Nephron progenitor cell (in vitro differentiated cells): ENCODE measurements around the gene PPFIBP2.

Experiments
- DNase-seq: peaks from one replicate; pipeline ENCODE4 v3.0.0; 2021
- H3K27ac Mint-ChIP-seq: 2 replicates; pipeline ENCODE4 v1.8.0; 2021; ENCODE audit warnings: mild to moderate bottlenecking, moderate library complexity, mixed read lengths
- H3K27me3 Mint-ChIP-seq: 2 replicates; pipeline ENCODE4 v1.8.0; 2021; ENCODE audit warnings: mild to moderate bottlenecking, low read depth, mixed read lengths; ENCODE audit not compliant: poor library complexity
- H3K36me3 Mint-ChIP-seq: 2 replicates; pipeline ENCODE4 v1.8.0; 2021; ENCODE audit warnings: low read depth, mixed read lengths
- H3K4me1 Mint-ChIP-seq: 2 replicates; pipeline ENCODE4 v1.8.0; 2021; ENCODE audit warnings: mixed read lengths
- H3K4me3 Mint-ChIP-seq: 2 replicates; pipeline ENCODE4 v1.8.0; 2021; ENCODE audit warnings: mild to moderate bottlenecking, moderate library complexity, mixed read lengths
- H3K9me3 Mint-ChIP-seq: 2 replicates; pipeline ENCODE4 v1.8.0; 2021; ENCODE audit warnings: mild to moderate bottlenecking, moderate library complexity, mixed read lengths
- CTCF ChIP-seq: fragments of 200-600 bp; sonication (generic); IDR thresholded peaks from 2 replicates; pipeline ENCODE4 v1.5.0; 2021; ENCODE audit warnings: antibody characterized with exemption

PPFIBP2 gene

DNA sequence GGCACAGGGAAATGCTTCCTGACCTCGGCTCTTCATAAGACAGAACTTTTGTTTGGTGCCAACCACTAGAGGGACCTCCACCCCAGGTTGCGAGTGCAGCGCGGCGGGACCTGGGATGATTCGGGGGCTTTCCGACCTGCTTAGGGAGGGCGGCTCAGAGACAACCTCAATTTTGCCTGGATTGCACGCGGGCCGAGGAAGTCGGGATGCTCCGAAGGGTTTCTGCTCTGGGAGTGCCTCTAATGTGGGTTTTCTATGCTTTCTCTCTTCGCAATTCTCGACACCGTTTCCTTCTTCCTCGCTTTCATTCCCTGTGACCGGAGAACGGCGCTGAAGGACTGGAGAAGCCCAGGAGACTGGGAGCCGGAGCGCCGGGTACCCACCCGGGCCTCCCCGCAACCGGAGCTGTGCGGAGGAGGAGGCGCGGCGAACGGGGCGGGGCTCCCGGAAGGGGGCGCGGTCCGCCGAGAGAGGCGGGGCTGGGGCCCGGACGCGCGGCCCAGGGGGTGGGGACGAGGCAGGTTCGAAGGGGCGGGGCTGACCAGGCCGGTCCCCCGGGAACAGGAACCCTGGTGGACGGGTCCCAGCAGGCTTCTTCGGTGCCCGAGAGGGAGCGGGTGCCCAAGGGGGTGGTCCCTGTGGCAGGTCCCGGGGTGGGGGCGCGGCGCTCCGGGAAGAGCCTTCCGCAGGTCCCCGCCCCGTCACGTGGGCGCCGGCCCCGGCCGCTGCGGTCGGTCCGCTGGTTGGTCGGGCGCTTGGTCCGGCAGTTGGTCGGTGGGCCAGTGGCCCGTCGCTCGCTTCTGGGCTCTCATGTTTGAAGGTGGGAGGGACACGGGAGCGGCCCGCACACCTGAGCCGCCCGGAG lies at the start of gene PPFIBP2:
PPFIBP2 (plus strand) TSS at position 766 of the 865 bp plus-strand sequence. CDS start 35,477 bp downstream, outside the sequence.
- Mint-ChIP-seq H3K36me3 (no peaks in the 10 kb centered on the region), H3K4me3 (peak within 1 kb of the TSS; percentile 88), H3K4me1 (peaks cover 37% of the 10 kb centered on the region), H3K9me3 (peaks cover 3% of the 10 kb centered on the region), H3K27ac (peak within 1 kb of the TSS; percentile 91), H3K27me3 (peaks cover 35% of the 10 kb centered on the region)
- peak; percentile 87 for DNase-seq
- TF ChIP-seq CTCF = peak; percentile 49

DNA sequence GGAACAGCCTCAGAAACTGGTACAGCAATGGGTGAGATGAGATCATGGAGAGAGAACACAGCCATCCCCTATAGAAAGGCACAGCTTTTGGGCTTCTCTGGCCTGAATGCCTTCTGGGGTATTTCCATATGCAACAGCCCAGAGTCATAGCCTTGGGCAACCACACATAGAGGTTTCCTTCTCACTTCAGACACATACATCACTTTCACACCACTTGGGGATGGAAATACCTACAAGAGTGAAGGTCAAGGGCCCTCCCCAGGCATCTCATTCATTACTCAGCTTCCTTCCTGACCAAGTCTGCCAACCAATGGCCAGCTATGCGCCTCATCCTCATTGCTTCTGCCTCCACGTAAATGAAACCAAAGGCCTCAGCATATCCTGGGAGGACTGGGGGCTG lies 46.1 kb upstream of the PPFIBP2 start:
- no peaks in the 10 kb centered on the region for H3K36me3 Mint-ChIP-seq
- peaks cover 10% of the 10 kb centered on the region for H3K4me1 Mint-ChIP-seq
- H3K27ac Mint-ChIP-seq = no peak overlapping the region
- no peak for TF ChIP-seq CTCF
- H3K27me3 Mint-ChIP-seq = peaks cover 4% of the 10 kb centered on the region
- DNase-seq = no peak
- H3K4me3 Mint-ChIP-seq = no peak overlapping the region
- no peaks in the 10 kb centered on the region for H3K9me3 Mint-ChIP-seq

DNA sequence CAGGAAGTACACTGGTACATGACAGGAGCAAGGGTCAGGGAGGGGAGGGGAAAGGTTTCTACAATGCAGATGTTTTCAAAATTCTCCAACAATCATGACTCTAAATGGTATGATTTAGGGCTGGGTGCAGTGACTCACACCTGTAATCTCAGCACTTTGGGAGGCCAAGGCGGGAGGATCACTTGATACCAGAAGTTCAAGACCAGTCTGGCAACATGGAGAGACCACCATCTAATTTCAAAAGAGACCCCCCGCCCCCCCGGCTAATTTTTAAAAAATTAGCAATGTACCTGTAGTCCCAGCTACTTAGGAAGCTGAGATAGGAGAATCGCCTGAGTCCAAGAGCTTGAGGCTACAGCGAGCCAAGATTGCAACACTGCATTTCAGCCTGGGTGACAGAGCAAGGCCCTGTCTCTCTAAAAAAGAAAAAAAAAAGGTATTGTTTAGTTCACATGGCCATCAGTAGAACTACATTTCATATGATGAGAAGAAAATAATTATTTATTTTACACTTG lies 44.4 kb upstream of the PPFIBP2 start:
- Mint-ChIP-seq H3K36me3 (no peaks in the 10 kb centered on the region), H3K9me3 (no peaks in the 10 kb centered on the region), H3K27ac (no peak overlapping the region), H3K27me3 (peaks cover 10% of the 10 kb centered on the region), H3K4me3 (no peak overlapping the region), H3K4me1 (peaks cover 10% of the 10 kb centered on the region)
- no peak for TF ChIP-seq CTCF
- DNase-seq = no peak

DNA sequence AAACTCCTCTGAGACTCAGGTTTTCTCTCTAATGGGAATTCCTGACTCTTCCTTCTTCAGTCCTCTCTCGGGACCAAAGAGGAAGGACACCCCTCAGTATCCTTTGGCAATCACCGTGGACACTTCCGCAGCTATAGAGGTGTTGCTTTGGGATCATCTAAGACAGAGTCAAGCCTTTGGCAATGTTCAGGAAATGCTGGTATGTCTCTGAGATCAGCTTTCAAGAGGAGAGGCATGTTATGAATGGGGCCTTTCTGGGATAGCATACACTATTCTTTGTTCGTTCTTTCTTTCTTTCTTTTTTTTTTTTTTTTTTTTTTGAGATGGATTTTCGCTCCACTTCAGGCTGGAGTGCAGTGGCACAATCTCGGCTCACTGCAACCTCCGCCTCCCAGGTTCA lies 42.7 kb upstream of the PPFIBP2 start:
- Mint-ChIP-seq H3K4me1 (peaks cover 2% of the 10 kb centered on the region), H3K36me3 (no peaks in the 10 kb centered on the region)

DNA sequence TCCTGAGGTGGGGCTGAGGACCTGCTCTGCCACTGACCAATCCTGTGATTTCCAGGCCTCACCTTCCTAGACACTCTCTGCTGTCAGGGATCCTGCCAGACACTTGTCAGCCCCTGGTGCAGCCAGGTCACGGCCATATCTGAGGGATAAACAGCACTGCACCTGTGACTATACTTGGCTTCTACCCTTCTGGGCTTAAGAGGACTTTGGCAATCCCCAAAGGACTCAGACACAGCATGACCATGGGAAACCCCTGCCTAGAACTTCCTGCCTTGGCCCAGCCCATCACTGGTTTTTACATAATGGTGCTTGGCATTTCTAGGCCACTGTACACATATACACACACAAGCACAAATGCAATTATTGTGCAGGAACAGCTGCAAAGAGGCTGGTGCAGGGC lies 40.1 kb upstream of the PPFIBP2 start:
- DNase-seq = no peak
- Mint-ChIP-seq H3K9me3 (no peaks in the 10 kb centered on the region), H3K27me3 (peaks cover 10% of the 10 kb centered on the region), H3K4me1 (no peaks in the 10 kb centered on the region), H3K4me3 (no peak overlapping the region), H3K36me3 (no peaks in the 10 kb centered on the region), H3K27ac (no peak overlapping the region)
- TF ChIP-seq CTCF = no peak

More for the DNA sequence above, 42.7 kb upstream of the PPFIBP2 start:
- no peak for DNase-seq
- Mint-ChIP-seq H3K27me3 (peaks cover 10% of the 10 kb centered on the region), H3K27ac (no peak overlapping the region), H3K4me3 (no peak overlapping the region), H3K9me3 (no peaks in the 10 kb centered on the region)
- TF ChIP-seq CTCF = no peak

DNA sequence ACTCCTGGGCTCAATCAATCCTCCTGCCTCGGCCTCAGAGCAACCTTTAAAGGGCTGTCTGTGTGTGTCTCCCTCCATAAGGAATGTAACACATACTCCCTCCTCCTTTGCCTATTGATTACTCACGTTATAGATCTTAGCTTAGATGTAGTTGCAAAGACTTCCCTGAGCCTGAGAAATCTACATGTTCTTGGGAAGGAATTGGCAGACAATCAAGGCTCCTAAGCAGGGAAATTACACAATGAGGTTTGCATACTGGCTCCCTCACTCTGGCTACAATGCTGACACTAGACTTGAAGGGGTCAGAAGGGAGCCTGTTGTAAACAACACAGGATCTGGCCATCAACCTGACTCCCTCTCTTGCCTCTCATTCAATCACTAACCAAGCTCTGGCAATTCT lies 33.7 kb upstream of the PPFIBP2 start:
- Mint-ChIP-seq H3K4me1 (peaks cover 10% of the 10 kb centered on the region), H3K27me3 (no peaks in the 10 kb centered on the region), H3K36me3 (no peaks in the 10 kb centered on the region), H3K9me3 (no peaks in the 10 kb centered on the region), H3K4me3 (no peak overlapping the region), H3K27ac (no peak overlapping the region)
- TF ChIP-seq CTCF = no peak
- no peak for DNase-seq
